ENCODE data around the gene BDP1.
"Not testable (repeated sequence)": the region's sequence is repeated elsewhere in the genome, so short reads cannot be mapped to it uniquely, and the experiment has no call there.

The BDP1 gene

DNA sequence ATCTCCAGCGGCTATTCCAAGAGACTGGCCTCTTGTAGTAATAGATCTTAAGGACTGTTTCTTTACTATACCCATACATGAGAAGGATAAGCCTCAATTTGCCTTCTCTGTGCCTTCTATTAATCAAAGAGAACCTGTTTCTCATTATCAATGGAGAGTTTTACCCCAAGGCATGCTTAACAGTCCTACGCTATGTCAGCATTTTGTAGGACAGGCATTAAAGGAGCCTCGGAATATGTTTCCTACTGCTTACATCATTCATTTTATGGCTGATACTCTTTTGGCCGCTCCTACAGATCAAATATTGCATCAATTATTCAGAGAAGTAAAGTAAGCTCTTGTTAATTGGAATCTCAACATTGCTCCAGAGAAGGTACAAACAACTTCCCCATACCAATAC is 120.1 kb downstream of the BDP1 start:
- DNase-seq, result not testable (repeated sequence)

DNA sequence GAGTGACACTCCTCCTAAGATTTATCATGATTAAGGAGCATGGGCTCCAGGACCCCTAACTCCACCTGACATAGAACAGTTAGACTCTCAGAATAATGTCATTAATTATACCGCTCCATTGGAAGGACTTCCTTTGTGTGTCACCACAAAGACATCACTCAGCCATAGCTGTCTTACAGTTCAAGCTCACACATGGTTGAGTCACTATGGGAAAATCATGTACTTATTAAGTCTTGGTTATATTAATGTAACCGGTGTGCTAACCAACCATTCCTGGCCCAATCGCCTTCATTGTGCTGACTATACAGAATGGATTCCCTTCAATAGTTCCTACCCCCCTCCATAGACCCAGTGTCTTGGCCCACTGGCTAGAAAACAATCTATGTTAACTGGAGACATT is 120.8 kb downstream of the BDP1 start:
- DNase-seq, result no peak

DNA sequence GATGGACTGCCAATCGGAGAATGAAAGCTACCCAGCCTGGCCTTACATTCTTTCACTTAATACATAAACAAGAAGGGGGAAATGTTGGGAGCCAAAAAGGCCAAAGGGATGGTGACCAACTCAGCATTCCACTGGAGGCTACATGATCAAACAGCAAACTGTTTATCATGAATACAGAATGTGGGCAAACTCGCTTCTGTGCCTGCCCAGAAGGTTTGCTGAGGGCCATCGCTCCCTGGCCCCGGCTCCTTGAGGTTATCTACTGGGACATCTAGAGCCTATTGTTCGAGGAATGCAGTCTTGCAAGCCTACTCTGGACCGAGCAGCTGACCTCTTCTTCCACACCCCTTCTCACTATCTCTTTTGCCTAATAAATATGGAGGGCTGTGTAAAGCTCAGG is 122.4 kb downstream of the BDP1 start:
- not testable (repeated sequence) for DNase-seq

DNA sequence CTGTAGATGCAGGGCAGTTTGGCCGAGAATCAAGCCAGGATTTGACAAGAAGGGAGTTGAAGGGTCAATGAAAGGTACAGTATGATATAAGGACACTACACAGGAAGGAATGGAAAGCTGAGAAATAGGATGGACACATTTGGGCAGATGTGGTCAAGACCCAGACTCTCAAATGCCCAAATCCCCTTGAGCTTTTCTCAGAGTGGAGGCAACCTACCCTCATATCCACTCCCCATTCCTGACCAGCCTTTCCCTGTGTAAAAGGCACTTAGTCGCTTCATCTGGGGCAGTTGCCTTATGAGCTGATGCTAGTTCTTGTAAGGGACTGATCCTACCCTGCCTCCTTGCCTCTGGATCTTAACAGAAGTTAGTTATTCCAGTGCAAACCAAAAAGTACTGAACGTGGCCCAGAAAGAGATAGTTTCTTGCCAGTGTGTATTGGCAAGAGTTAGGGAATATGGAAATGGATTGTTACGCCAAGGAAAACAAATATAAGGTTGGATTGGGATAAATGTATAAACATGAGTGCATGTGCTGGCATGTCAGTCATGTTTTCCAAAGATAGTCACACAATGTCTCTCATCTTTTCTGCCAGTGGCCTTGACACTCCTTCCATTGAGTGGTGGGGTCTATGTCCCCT is 127.6 kb downstream of the BDP1 start:
- DNase-seq, result no peak

DNA sequence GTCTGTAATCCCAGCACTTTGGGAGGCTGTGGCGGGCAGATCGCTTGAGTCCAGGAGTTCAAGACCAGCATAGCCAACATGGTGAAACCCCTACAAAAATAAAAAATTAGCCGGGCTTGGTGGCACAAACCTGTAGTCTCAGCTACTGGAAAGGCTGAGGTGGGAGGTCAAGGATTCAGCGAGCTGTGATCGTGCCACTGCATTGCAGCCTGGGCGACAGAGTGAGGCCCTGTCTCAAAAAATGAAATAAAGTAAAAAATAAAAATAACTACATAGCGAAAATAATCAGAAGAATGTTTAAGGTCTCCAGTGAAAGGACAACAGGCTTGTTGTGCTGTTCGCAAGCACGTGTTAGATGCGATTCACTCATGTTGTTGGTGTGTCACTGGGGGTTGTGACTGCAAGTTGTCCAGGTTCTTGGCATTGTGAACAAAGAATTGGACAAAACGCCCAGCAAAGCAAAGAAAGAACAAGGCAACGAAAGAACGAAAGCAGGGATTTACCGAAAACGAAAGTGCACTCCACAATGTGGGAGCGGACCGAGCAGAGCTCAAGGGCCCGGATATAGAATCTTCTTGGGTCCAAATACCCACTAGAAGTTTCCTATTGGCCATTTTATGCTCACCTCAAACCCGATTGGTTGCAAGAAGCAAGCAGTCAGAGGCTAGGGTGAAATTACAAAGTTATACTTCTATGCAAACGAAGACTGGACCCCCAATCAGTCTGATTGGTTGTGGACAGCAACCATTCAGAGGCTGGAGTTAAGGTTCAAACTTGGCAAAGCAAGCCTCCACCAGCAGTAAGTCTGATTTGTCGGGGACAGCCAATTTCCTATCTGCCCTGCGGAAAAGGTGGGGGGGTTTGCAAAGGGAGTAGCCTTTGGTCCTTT is 130.8 kb downstream of the BDP1 start:
- DNase-seq, result no peak

DNA sequence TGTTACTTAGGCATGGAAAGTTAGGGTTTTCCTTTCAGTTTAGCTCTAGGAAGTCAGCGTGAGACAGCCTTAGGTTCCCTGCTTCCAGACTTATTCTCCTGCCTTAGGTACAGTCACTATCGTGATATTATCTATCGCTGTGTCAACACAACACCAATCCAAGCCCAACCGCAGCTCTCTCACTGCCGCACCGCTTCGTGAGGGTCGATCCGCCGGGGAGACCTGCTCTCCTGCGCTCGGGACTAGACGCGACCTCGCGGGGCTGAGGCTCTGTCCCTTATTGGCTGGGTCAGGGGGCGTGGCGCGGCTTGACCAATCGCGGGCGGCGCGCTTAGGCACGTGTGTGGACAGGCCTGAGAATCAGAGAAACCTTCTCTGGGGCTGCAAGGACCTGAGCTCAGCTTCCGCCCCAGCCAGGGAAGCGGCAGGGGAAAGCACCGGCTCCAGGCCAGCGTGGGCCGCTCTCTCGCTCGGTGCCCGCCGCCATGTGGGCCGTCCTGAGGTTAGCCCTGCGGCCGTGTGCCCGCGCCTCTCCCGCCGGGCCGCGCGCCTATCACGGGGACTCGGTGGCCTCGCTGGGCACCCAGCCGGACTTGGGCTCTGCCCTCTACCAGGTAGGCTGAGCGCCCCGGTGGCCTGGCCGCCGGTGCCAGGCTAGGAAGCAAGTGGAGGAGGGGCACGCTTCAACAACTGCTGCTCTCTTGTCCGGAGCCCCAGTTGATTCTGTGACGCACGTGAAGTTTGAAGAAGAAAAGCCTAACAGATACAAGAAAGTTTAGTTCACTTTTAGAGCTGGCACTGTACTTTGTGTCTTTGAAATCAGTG is 131.7 kb downstream of the BDP1 start, which contains the start of gene MCCC2:
MCCC2 (plus strand) TSS at position 400 of the 825 bp plus-strand sequence; CDS start at position 486, 86 bp downstream.
- DNase-seq, result peak; percentile 42 to 78

DNA sequence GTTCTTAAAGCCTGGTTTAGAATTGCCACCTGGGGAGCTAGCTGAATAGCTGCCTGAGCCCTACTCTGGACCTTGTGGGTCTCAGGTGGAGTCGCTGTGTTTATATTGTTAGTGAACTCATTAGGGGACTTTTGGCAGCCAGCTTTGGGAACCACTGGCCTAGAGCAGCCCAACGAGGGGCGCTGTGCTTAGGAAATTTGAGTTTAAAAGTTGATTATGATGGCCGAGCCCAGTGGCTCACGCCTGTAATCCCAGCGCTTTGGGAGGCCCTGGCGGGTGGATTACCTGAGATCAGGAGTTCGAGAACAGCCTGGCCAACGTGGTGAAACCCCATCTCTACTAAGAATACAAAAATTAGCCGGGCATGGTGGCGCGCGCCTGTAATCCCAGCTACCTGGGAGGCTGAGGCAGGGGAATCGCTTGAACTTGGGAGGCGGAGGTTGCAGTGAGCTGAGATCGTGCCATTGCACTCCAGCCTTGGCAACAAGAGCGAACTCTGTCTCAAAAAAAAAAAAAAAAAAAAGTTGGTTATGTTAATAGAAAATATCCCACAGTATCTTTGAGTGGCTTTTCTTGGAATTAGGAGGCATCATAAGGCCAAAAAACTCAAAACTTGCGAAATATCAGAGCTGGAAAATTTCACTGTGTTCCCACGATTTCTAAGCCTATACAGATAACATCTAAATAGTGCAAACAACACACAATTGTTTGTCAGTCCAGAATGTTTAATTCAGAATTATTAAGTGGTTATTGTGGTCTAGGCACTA is 132.5 kb downstream of the BDP1 start:
- DNase-seq, result no peak

DNA sequence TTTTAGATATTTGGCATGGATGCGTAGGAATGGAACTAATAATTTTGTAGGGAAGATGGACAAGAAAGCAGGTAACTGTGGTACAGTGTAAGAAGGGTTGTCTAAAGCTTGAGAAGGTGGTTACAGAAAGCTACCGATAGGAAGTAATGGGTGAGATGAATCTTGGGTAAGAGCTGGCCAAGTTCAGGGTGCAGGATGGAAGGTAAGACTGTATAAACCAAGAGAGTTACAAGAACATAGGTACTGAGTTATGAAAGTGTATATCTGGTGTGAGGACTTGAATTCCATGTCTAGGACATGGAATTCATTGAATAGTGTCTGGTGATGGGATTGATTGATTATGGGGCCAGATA is 133.1 kb downstream of the BDP1 start:
- DNase-seq, result no peak

DNA sequence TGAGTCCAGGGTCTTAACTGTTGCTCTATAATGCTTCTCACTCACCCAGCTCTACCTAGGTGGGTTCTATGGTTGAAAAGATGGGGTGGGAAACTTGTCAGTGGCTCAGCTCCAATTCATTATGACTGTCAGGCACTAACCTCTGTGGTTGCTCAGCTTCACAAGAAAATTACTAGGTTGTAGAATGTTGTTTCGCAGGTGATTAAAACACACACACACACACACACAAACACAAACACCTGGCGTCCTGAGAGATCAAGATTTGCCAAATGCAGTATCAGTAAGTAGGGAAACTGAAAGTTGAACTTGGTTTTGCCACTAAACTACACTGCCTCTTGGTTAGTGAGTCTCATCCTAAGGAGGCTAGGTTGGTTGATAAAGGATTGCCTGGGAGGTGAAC is 134.5 kb downstream of the BDP1 start:
- DNase-seq, result no peak

DNA sequence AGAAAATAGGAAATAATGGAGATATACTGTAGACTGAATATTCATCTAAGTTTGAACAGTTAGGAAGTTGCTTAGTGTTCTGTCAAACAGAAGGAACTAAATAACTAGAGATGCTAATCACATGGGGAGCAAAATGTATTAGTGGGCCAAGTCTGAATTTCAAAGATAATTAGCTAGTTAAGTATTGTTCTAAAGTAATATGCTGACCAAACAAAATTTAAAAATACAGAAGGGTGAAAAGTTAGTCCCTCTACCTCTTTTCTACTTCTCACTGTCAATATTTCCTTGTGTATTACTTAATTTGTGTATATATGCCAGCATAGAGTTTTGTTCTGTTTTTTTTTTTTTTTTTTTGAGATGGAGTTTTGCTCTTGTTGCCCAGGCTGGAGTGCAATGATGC is 135.6 kb downstream of the BDP1 start:
- DNase-seq, result no peak

DNA sequence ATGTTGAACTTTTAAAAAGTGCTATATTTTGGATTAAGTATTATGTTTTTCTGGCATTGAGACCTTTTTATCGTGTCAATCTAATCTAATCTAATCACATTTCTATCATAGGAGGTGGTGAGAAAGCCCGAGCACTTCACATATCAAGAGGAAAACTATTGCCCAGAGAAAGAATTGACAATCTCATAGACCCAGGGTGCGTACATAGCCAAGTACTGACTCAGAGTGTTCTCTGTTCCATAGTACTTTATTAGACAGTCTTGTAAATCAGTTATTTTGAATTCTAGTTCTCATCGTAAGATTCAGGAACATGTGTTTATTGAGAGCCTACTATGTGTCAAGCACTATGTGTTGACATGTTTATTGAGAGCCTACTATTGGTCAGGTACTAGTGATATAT is 140.7 kb downstream of the BDP1 start:
- no peak for DNase-seq

DNA sequence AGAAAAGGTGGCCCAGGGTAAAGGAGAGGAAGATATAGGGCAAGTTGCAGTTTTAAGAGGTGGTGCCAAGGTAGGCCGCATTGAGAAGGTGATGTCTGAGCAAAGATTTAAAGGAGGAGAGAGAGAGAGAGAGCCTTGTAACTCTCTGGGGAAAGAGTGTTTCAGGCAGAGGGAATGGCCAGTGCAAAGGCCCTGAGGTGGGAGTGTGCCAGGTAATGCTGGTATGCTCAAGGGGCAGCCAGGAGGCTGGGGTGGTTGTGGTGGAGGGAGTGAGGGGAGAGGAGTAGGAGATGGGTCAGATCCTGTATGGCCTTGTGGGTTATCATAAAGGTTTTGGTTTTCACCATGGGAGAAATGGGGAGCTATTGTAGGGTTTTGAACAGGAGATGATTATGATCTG is 141.6 kb downstream of the BDP1 start:
- DNase-seq, result no peak

DNA sequence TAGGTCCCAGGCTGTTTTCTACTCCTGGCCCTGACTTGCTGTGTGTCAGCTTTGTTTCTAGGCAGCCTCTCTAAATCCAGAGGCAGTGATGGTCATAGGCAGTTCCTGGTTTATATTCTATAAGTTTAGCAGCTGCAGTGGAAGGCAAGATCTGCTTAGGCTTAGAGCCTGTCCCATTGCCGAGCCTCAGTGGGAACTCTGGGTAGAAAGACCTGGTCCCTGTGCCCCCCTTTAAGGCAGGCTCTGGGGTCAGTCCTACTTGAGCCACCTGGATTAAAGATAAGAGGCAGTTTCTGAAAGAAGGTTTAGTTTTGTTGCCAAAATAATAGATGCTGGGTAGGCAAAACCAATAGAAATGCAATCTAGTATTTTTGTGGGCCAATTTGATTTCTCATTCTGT is 145.3 kb downstream of the BDP1 start:
- no peak for DNase-seq

DNA sequence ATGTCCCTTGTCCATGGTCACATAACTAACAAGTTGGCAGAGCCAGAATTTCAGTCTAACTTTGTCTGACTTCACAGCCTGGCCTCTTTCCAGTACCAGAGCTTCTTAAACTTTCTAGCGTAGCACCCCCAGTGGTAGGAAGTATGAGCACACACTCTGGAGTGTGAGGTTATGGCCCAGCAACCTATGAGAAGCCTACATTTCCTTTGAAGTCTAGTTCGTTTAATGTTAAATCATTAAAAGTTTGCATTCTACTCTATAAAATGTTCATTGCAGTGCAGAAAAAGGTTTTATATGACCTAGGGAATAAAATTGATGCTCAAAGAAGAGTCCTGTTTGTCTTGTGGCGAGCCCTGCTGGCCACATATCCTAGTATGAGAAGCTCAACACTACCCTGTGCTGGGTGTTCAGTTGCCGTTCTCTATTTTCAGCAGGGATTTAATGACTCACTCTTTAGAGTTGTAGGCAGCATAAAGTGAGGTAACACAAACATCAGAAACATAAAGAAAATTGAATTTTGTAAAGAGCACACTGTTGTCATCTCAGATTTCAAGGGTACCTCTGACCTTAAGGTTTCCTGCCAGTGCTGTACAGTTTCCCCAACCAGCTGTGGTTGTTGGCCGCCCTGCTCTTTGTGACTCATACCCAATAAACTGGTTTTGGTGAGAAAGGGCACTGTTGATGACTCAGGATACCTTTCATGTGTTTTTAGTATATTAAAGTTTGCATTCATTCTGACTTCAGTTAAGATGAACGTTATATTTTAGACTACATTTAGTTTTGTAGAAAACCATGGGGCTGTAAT is 146.0 kb downstream of the BDP1 start:
- no peak for DNase-seq

DNA sequence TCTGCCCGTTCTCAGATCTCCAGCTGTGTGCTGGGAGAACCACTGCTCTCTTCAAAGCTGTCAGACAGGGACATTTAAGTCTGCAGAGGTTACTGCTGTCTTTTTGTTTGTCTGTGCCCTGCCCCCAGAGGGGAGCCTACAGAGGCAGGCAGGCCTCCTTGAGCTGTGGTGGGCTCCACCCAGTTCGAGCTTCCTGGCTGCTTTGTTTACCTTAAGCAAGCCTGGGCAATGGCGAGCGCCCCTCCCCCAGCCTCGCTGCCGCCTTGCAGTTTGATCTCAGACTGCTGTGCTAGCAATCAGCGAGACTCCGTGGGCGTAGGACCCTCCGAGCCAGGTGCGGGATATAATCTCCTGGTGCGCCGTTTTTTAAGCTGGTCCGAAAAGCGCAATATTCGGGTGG is 154.5 kb downstream of the BDP1 start:
- not testable (repeated sequence) for DNase-seq

DNA sequence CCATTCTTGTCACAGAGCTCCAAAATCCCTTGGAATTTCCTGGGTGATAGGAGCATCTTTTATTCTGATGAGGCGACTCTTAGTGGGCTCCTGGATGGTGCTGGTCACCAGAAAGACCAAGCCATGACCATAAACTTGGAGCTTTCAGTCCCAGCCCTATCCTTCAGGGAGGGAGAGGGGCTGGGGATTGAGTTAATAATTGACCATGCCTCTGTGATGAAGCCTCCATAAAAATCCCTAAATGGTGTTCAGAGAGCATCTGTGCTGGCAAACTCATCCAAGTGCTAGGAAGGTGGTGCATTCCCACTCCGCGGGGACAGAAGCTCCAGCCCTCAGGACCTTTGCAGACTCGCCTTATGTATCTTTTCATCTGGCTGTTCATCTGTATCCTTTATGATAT is 160.4 kb downstream of the BDP1 start:
- DNase-seq, result no peak

All from cerebellar nuclear complex (tissue), 1 donor.